ENCODE data around the gene BCAN.
A peak's percentile ranks its signal among the peaks of the same experiment; 100 is the strongest.

BCAN gene

DNA sequence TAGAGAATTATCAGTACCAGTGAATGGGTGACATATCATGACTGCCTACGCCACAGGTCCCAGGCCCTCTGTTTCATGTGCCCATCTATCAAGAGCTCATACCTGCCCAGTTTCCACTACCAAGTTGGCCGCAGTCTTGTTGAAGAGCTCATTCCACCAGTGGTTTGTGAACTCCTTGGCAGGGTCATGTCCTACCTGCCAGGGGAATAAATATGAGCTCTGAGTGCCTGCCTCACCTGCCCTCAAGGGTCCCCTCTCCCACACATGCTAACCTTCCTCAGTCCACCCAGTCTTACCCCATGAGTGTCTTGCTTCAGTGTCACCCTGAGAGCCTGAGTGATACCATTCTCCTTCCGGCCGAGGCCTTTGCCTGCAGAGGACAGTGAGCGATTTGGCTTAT, 43.8 kb upstream of the BCAN start:
- TF ChIP-seq, protein P1, sequence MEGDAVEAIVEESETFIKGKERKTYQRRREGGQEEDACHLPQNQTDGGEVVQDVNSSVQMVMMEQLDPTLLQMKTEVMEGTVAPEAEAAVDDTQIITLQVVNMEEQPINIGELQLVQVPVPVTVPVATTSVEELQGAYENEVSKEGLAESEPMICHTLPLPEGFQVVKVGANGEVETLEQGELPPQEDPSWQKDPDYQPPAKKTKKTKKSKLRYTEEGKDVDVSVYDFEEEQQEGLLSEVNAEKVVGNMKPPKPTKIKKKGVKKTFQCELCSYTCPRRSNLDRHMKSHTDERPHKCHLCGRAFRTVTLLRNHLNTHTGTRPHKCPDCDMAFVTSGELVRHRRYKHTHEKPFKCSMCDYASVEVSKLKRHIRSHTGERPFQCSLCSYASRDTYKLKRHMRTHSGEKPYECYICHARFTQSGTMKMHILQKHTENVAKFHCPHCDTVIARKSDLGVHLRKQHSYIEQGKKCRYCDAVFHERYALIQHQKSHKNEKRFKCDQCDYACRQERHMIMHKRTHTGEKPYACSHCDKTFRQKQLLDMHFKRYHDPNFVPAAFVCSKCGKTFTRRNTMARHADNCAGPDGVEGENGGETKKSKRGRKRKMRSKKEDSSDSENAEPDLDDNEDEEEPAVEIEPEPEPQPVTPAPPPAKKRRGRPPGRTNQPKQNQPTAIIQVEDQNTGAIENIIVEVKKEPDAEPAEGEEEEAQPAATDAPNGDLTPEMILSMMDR (IDR thresholded peaks at IDR 0.05) = no peak

DNA sequence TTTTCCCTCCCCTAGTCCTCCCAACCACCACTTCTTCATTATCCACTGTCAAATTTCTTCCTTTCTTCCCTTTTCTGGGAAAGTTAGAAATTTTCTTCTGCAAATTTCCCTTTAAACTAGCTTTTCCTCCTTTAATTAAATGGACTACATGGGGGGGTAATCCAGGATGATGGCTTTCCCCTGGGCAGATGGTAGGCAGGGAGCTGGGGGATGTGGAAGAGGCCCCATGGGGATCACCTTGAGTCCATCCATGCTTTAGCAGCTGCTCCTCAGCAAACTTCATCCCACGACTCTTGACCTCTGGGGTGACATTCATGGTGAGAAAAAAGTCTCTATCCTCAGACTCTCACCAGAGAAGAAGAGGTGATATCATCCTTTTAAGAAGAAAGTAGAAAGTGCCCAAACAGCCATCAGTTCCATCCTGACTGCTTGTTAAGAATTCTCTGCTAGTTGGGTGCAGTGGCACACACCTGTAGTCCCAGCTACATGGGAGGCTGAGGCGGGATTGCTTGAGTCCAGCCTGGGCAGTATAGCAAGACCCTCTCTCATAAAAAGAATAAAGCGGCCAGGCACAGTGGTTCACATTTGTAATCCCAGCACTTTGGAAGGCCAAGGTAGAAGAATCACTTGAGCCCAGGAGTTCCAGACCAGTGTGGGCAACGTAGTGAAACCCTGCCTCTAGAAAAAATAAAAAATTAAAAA, 43.0 kb upstream of the BCAN start:
- TF ChIP-seq, protein P1 (IDR thresholded peaks at IDR 0.05) = no peak

- TF ChIP-seq, protein P1 (IDR thresholded peaks at IDR 0.05) = peak; percentile 33; the same call in 1 of the 2 replicates
Observed at GRCh38 chr1:156599811-156600210, 42.1 kb upstream of the BCAN start.

DNA sequence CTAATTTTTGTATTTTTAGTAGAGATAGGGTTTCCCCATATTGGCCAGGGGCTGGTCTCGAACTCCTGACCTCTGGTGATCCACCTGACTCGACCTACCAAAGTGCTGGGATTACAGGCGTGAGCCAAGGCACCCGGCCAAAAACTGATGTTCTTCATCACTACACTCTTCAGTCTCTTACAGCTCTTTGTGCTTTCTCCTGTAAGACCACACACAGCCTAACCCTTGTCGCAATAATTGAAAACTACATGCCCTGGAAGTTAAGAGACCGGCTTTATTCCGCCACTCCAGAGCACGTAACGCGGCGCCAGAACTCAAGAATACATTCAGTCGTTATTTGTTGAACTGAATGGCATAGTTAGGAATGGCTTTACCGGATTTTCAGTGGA, 41.2 kb upstream of the BCAN start:
- TF ChIP-seq, protein P1 (IDR thresholded peaks at IDR 0.05) = no peak

GRCh38 chr1:156601122-156601830, 40.6 kb upstream of the BCAN start, which contains the start of gene GPATCH4:
Gene GPATCH4, minus strand, starts transcription at chr1:156601479.
- TF ChIP-seq, protein P1 (IDR thresholded peaks at IDR 0.05) = no peak

- TF ChIP-seq, protein P1 (IDR thresholded peaks at IDR 0.05) = no peak
Observed at GRCh38 chr1:156601892-156602291, 40.0 kb upstream of the BCAN start.

GRCh38 chr1:156602557-156602993, 39.3 kb upstream of the BCAN start:
- TF ChIP-seq, protein P1 (IDR thresholded peaks at IDR 0.05) = peak; percentile 38; the same call in 1 of the 2 replicates
